ENCODE results near the gene PROM1.

The PROM1 gene

GRCh38 chr4:15968551-15969300, 115.1 kb downstream of the PROM1 start:
- H3K4me1 ChIP-seq (ENCODE audit: control insufficient read depth, insufficient read depth, low read depth, low read length), result no peaks in the 10 kb centered on the region
- WGBS, result 97% methylated on average over 9 of the region's 11 CpGs
- no peak overlapping the region for H3K18ac ChIP-seq (ENCODE audit: low read depth in 1 of 2, low read length in 2 of 2)
- no peak overlapping the region for H4K91ac ChIP-seq (ENCODE audit: low read length)
- H2BK5ac ChIP-seq (ENCODE audit: low read depth, low read length, poor library complexity, severe bottlenecking), result no peak overlapping the region
- H2AK5ac ChIP-seq (ENCODE audit: low read length, severe bottlenecking), result no peak overlapping the region
- H3K9ac ChIP-seq (ENCODE audit: low read length), result no peak overlapping the region
- H3K4ac ChIP-seq (ENCODE audit: low read depth in 1 of 2, low read length in 2 of 2), result no peak overlapping the region
- H3K4me3 ChIP-seq (ENCODE audit: insufficient read depth in 1 of 2, low read depth in 1 of 2, low read length in 2 of 2), result no peak overlapping the region
- no peaks in the 10 kb centered on the region for H3K36me3 ChIP-seq (ENCODE audit: control insufficient read depth in 1 of 2, insufficient read depth in 2 of 2, low read depth in 1 of 2, low read length in 2 of 2)
- H4K8ac ChIP-seq (ENCODE audit: low read length), result no peak overlapping the region
- peaks cover 0 to 8% of the 10 kb centered on the region in 2 experiments for H3K27me3 ChIP-seq (ENCODE audit: control insufficient read depth in 1 of 2, insufficient read depth in 1 of 2, low read length in 2 of 2)
- H2AFZ ChIP-seq (ENCODE audit: low read depth, low read length), result no peak overlapping the region
- no peaks in the 10 kb centered on the region for H3K79me1 ChIP-seq (replicated peaks; ENCODE audit: low read length, poor library complexity, severe bottlenecking)
- peaks cover 7% of the 10 kb centered on the region for H3K9me3 ChIP-seq (ENCODE audit: control insufficient read depth, low read length)
- no peak overlapping the region for H2BK15ac ChIP-seq (ENCODE audit: low read depth, poor library complexity, severe bottlenecking)
- H2BK12ac ChIP-seq (ENCODE audit: low read length in 2 of 2), result no peak overlapping the region
- H3K27ac ChIP-seq (ENCODE audit: low read length, poor library complexity, severe bottlenecking), result no peak overlapping the region
- no peak overlapping the region for H3K4me2 ChIP-seq (ENCODE audit: low read length, poor library complexity, severe bottlenecking)
- H2BK120ac ChIP-seq (ENCODE audit: low read depth, low read length), result no peak overlapping the region
- H3K14ac ChIP-seq (ENCODE audit: low read length in 2 of 2), result no peak overlapping the region
- H3K23ac ChIP-seq (ENCODE audit: low read length in 2 of 2), result no peak overlapping the region
- no peak for DNase-seq

- Histone ChIP-seq H3K4me1 (ENCODE audit: control insufficient read depth, insufficient read depth, low read depth, low read length) (peaks cover 3% of the 10 kb centered on the region), H3K9me3 (ENCODE audit: control insufficient read depth, low read length) (peaks cover 7% of the 10 kb centered on the region), H2BK120ac (ENCODE audit: low read depth, low read length) (no peak overlapping the region), H2AFZ (ENCODE audit: low read depth, low read length) (no peak overlapping the region), H3K14ac (ENCODE audit: low read length in 2 of 2) (no peak overlapping the region), H3K4ac (ENCODE audit: low read depth in 1 of 2, low read length in 2 of 2) (no peak overlapping the region), H4K91ac (ENCODE audit: low read length) (no peak overlapping the region), H2AK5ac (ENCODE audit: low read length, severe bottlenecking) (no peak overlapping the region), H2BK5ac (ENCODE audit: low read depth, low read length, poor library complexity, severe bottlenecking) (no peak overlapping the region), H3K4me3 (ENCODE audit: insufficient read depth in 1 of 2, low read depth in 1 of 2, low read length in 2 of 2) (no peak overlapping the region), H3K27me3 (ENCODE audit: control insufficient read depth in 1 of 2, insufficient read depth in 1 of 2, low read length in 2 of 2) (peaks cover 0 to 10% of the 10 kb centered on the region in 2 experiments), H3K23ac (ENCODE audit: low read length in 2 of 2) (no peak overlapping the region), H3K79me1 (replicated peaks; ENCODE audit: low read length, poor library complexity, severe bottlenecking) (no peaks in the 10 kb centered on the region), H3K4me2 (ENCODE audit: low read length, poor library complexity, severe bottlenecking) (no peak overlapping the region), H3K18ac (ENCODE audit: low read depth in 1 of 2, low read length in 2 of 2) (no peak overlapping the region), H2BK12ac (ENCODE audit: low read length in 2 of 2) (no peak overlapping the region), H3K9ac (ENCODE audit: low read length) (no peak overlapping the region), H2BK15ac (ENCODE audit: low read depth, poor library complexity, severe bottlenecking) (no peak overlapping the region), H3K27ac (ENCODE audit: low read length, poor library complexity, severe bottlenecking) (no peak overlapping the region), H4K8ac (ENCODE audit: low read length) (no peak overlapping the region), H3K36me3 (ENCODE audit: control insufficient read depth in 1 of 2, insufficient read depth in 2 of 2, low read depth in 1 of 2, low read length in 2 of 2) (no peaks in the 10 kb centered on the region)
- no peak for DNase-seq
- 89% methylated on average over 5 of the region's 5 CpGs for WGBS
Observed at GRCh38 chr4:15965325-15965724, 118.5 kb downstream of the PROM1 start.

GRCh38 chr4:15964159-15964558, 119.7 kb downstream of the PROM1 start:
- no peak overlapping the region for H2BK5ac ChIP-seq (ENCODE audit: low read depth, low read length, poor library complexity, severe bottlenecking)
- H3K79me1 ChIP-seq (replicated peaks; ENCODE audit: low read length, poor library complexity, severe bottlenecking), result no peaks in the 10 kb centered on the region
- peaks cover 7% of the 10 kb centered on the region for H3K9me3 ChIP-seq (ENCODE audit: control insufficient read depth, low read length)
- no peak for DNase-seq
- H3K4me1 ChIP-seq (ENCODE audit: control insufficient read depth, insufficient read depth, low read depth, low read length), result peaks cover 3% of the 10 kb centered on the region
- H3K23ac ChIP-seq (ENCODE audit: low read length in 2 of 2), result no peak overlapping the region
- no peak overlapping the region for H3K9ac ChIP-seq (ENCODE audit: low read length)
- no peak overlapping the region for H2BK15ac ChIP-seq (ENCODE audit: low read depth, poor library complexity, severe bottlenecking)
- no peak overlapping the region for H2AK5ac ChIP-seq (ENCODE audit: low read length, severe bottlenecking)
- H3K27ac ChIP-seq (ENCODE audit: low read length, poor library complexity, severe bottlenecking), result no peak overlapping the region
- no peak overlapping the region for H2AFZ ChIP-seq (ENCODE audit: low read depth, low read length)
- no peak overlapping the region for H2BK120ac ChIP-seq (ENCODE audit: low read depth, low read length)
- H4K8ac ChIP-seq (ENCODE audit: low read length), result no peak overlapping the region
- no peaks in the 10 kb centered on the region for H3K36me3 ChIP-seq (ENCODE audit: control insufficient read depth in 1 of 2, insufficient read depth in 2 of 2, low read depth in 1 of 2, low read length in 2 of 2)
- H3K4ac ChIP-seq (ENCODE audit: low read depth in 1 of 2, low read length in 2 of 2), result no peak overlapping the region
- H3K14ac ChIP-seq (ENCODE audit: low read length in 2 of 2), result no peak overlapping the region
- peaks cover 0 to 10% of the 10 kb centered on the region in 2 experiments for H3K27me3 ChIP-seq (ENCODE audit: control insufficient read depth in 1 of 2, insufficient read depth in 1 of 2, low read length in 2 of 2)
- H4K91ac ChIP-seq (ENCODE audit: low read length), result no peak overlapping the region
- H3K4me3 ChIP-seq (ENCODE audit: insufficient read depth in 1 of 2, low read depth in 1 of 2, low read length in 2 of 2), result no peak overlapping the region
- H3K18ac ChIP-seq (ENCODE audit: low read depth in 1 of 2, low read length in 2 of 2), result no peak overlapping the region
- 73% methylated on average over 5 of the region's 5 CpGs for WGBS
- H3K4me2 ChIP-seq (ENCODE audit: low read length, poor library complexity, severe bottlenecking), result no peak overlapping the region
- no peak overlapping the region for H2BK12ac ChIP-seq (ENCODE audit: low read length in 2 of 2)

- Histone ChIP-seq H3K4me1 (ENCODE audit: control insufficient read depth, insufficient read depth, low read depth, low read length) (peaks cover 3% of the 10 kb centered on the region), H2BK15ac (ENCODE audit: low read depth, poor library complexity, severe bottlenecking) (no peak overlapping the region), H4K8ac (ENCODE audit: low read length) (no peak overlapping the region), H2AFZ (ENCODE audit: low read depth, low read length) (no peak overlapping the region), H3K36me3 (ENCODE audit: control insufficient read depth in 1 of 2, insufficient read depth in 2 of 2, low read depth in 1 of 2, low read length in 2 of 2) (no peaks in the 10 kb centered on the region), H3K18ac (ENCODE audit: low read depth in 1 of 2, low read length in 2 of 2) (no peak overlapping the region), H3K9me3 (ENCODE audit: control insufficient read depth, low read length) (peaks cover 7% of the 10 kb centered on the region), H3K79me1 (replicated peaks; ENCODE audit: low read length, poor library complexity, severe bottlenecking) (no peaks in the 10 kb centered on the region), H3K4me3 (ENCODE audit: insufficient read depth in 1 of 2, low read depth in 1 of 2, low read length in 2 of 2) (no peak overlapping the region), H4K91ac (ENCODE audit: low read length) (no peak overlapping the region), H2AK5ac (ENCODE audit: low read length, severe bottlenecking) (no peak overlapping the region), H2BK12ac (ENCODE audit: low read length in 2 of 2) (no peak overlapping the region), H3K27me3 (ENCODE audit: control insufficient read depth in 1 of 2, insufficient read depth in 1 of 2, low read length in 2 of 2) (peaks cover 0 to 10% of the 10 kb centered on the region in 2 experiments), H3K4me2 (ENCODE audit: low read length, poor library complexity, severe bottlenecking) (no peak overlapping the region), H3K27ac (ENCODE audit: low read length, poor library complexity, severe bottlenecking) (no peak overlapping the region), H3K14ac (ENCODE audit: low read length in 2 of 2) (no peak overlapping the region), H3K23ac (ENCODE audit: low read length in 2 of 2) (no peak overlapping the region), H3K9ac (ENCODE audit: low read length) (no peak overlapping the region), H2BK5ac (ENCODE audit: low read depth, low read length, poor library complexity, severe bottlenecking) (no peak overlapping the region), H2BK120ac (ENCODE audit: low read depth, low read length) (no peak overlapping the region), H3K4ac (ENCODE audit: low read depth in 1 of 2, low read length in 2 of 2) (no peak overlapping the region)
- WGBS, result no CpG with 5 or more reads among the region's 4 CpGs
- no peak for DNase-seq
Observed at GRCh38 chr4:15963576-15963975, 120.2 kb downstream of the PROM1 start.
